Tibial nerve (tissue), 4 donors: ENCODE data around the gene ACLY. TPM values are rescaled to one million over a fixed set of nuclear protein-coding genes. Genes with fewer than 3 reads are reported as not detected.
A peak's percentile ranks its signal among the peaks of the same experiment; 100 is the strongest.
"Not testable (repeated sequence)": the region's sequence is repeated elsewhere in the genome, so short reads cannot be mapped to it uniquely, and the experiment has no call there.

Source experiments
- DNase-seq, 2 donors: peaks; one replicate each; pipeline ENCODE4 v3.0.0-alpha.2; 2019; ENCODE audit warnings: low spot score in 2 of 2
- H3K27ac ChIP-seq, 4 donors: fragments of 200-600 bp; sonication (generic) in 3 of 4; one replicate each; pipeline ENCODE4 v1.5.1; 2017 to 2019; ENCODE audit warnings: mild to moderate bottlenecking in 1 of 4
- H3K27me3 ChIP-seq, 2 donors: fragments of 200-600 bp; sonication (generic) in 1 of 2; one replicate each; pipeline versions ENCODE4 v1.5.1 to v1.6.0; 2017 to 2019
- H3K36me3 ChIP-seq, 3 donors: fragments of 200-600 bp; sonication (generic); one replicate each; pipeline ENCODE4 v1.5.1; 2018 to 2019
- H3K4me1 ChIP-seq, 4 donors: fragments of 200-600 bp; sonication (generic) in 3 of 4; one replicate each; pipeline ENCODE4 v1.5.1; 2017 to 2019
- H3K4me3 ChIP-seq, 4 donors: fragments of 200-600 bp; sonication (generic) in 3 of 4; one replicate each; pipeline ENCODE4 v1.5.1; 2017 to 2019; ENCODE audit warnings: mild to moderate bottlenecking in 1 of 4, moderate library complexity in 1 of 4
- H3K9me3 ChIP-seq, 4 donors: fragments of 200-600 bp; sonication (generic) in 3 of 4; one replicate each; pipeline ENCODE4 v1.5.1; 2017 to 2019
- CTCF ChIP-seq, 5 experiments: fragments of 200-600 bp in 3 of 5; fragments of 450-650 bp in 2 of 5; sonication (generic) in 3 of 5; IDR thresholded peaks; one replicate each; pipeline ENCODE4 v1.5.1; 2016 to 2019; ENCODE audit warnings: antibody characterized with exemption in 5 of 5, mild to moderate bottlenecking in 3 of 5, moderate library complexity in 2 of 5
- EP300 ChIP-seq, 2 donors: sonication (generic); formaldehyde crosslinking; IDR thresholded peaks; one replicate each; pipeline ENCODE4 v1.6.1; 2017; ENCODE audit warnings: antibody characterized with exemption in 2 of 2, mild to moderate bottlenecking in 1 of 2
- POLR2A ChIP-seq, 2 donors: fragments of 450-650 bp; IDR thresholded peaks; one replicate each; pipeline ENCODE4 v1.6.1; 2017; ENCODE audit warnings: antibody characterized with exemption in 2 of 2, mild to moderate bottlenecking in 2 of 2, moderate library complexity in 2 of 2
- WGBS, 2 donors: methylation state at CpG; one replicate each; pipeline ENCODE4 v1.1.5; 2018; 5-methylcytosine and 5-hydroxymethylcytosine counted together
- total RNA-seq, 4 donors: library from RNA; depleted of rRNA; stranded (reverse); fragments of >200 nt; gene quantifications; one replicate each; pipeline ENCODE4 v1.1.0, GENCODE V29; 2016

ACLY gene
- total RNA-seq, 4 donors from 2014 or later: 62.8 to 102 (median 72.6) TPM

- peak within 1 kb of the TSS; percentile 61 to 87 (median 82) for H3K27ac ChIP-seq
- peaks cover 0 to 18% (median 7%) of the 10 kb centered on the region in 4 donors for H3K4me1 ChIP-seq
- no peaks in the 10 kb centered on the region for H3K27me3 ChIP-seq
- H3K9me3 ChIP-seq: no peaks in the 10 kb centered on the region
- 1 to 2% methylated on average over 48 to 54 of the region's 72 CpGs for WGBS, 2 donors
- peak in 1 of 2 donors; percentile 18 for DNase-seq
- TF ChIP-seq POLR2A (IDR thresholded peaks at IDR 0.05) (peak in 1 of 2 donors; percentile 41), CTCF (IDR thresholded peaks at IDR 0.05) (no peak), EP300 (IDR thresholded peaks at IDR 0.05) (peak in 1 of 2 donors; percentile 50)
- H3K4me3 ChIP-seq: peak within 1 kb of the TSS; percentile 70 to 97 (median 81)
- H3K36me3 ChIP-seq: peaks cover 0 to 20% (median 0%) of the 10 kb centered on the region in 3 donors
Observed at GRCh38 chr17:41835800-41836549, 82.8 kb downstream of the ACLY start, which contains the start of gene NT5C3B. NT5C3B (minus strand) TSS chr17:41836232; CDS start chr17:41836193, 39 bp downstream.

- Histone ChIP-seq H3K27ac (peak overlapping the region; percentile 61 to 87 (median 82)), H3K9me3 (no peaks in the 10 kb centered on the region), H3K4me1 (peaks cover 0 to 18% (median 7%) of the 10 kb centered on the region in 4 donors), H3K4me3 (peak overlapping the region; percentile 70 to 97 (median 81)), H3K27me3 (no peaks in the 10 kb centered on the region), H3K36me3 (peaks cover 0 to 27% (median 0%) of the 10 kb centered on the region in 3 donors)
- no peak for DNase-seq
- 14% methylated on average over 13 of the region's 13 CpGs for WGBS, 2 donors
- TF ChIP-seq EP300 (IDR thresholded peaks at IDR 0.05) (no peak), CTCF (IDR thresholded peaks at IDR 0.05) (no peak), POLR2A (IDR thresholded peaks at IDR 0.05) (no peak)
Observed at GRCh38 chr17:41835214-41835799, 83.4 kb downstream of the ACLY start.

- H3K4me1 ChIP-seq, H3K27ac ChIP-seq, DNase-seq, H3K27me3 ChIP-seq, H3K9me3 ChIP-seq, H3K4me3 ChIP-seq: not testable (repeated sequence)
- H3K36me3 ChIP-seq: peaks cover 0 to 80% (median 0%) of the 10 kb centered on the region in 3 donors
- WGBS, 2 donors: 87 to 88% methylated on average over 10 of the region's 10 CpGs
Observed at GRCh38 chr17:41829961-41830360, 88.8 kb downstream of the ACLY start.

- Histone ChIP-seq H3K4me3 (no peak overlapping the region), H3K27me3 (no peaks in the 10 kb centered on the region), H3K27ac (no peak overlapping the region), H3K4me1 (peaks cover 0 to 13% (median 0%) of the 10 kb centered on the region in 4 donors), H3K9me3 (no peaks in the 10 kb centered on the region), H3K36me3 (peaks cover 0 to 69% (median 0%) of the 10 kb centered on the region in 3 donors)
- TF ChIP-seq CTCF (IDR thresholded peaks at IDR 0.05) (no peak), EP300 (IDR thresholded peaks at IDR 0.05) (no peak), POLR2A (IDR thresholded peaks at IDR 0.05) (no peak)
- DNase-seq: no peak
- 86 to 87% methylated on average over 15 to 19 of the region's 19 CpGs for WGBS, 2 donors
Observed at GRCh38 chr17:41825175-41825845, 93.4 kb downstream of the ACLY start.

GRCh38 chr17:41824086-41824485 lies 94.7 kb downstream of the ACLY start:
- WGBS, 2 donors: 53 to 64% methylated on average over 6 of the region's 7 CpGs
- Histone ChIP-seq H3K36me3 (peaks cover 0 to 69% (median 0%) of the 10 kb centered on the region in 3 donors), H3K27ac (no peak overlapping the region)

More at GRCh38 chr17:41824086-41824485, 94.7 kb downstream of the ACLY start:
- H3K9me3 ChIP-seq: no peaks in the 10 kb centered on the region
- no peaks in the 10 kb centered on the region for H3K27me3 ChIP-seq
- peaks cover 0 to 13% (median 0%) of the 10 kb centered on the region in 4 donors for H3K4me1 ChIP-seq
- no peak overlapping the region for H3K4me3 ChIP-seq
- TF ChIP-seq CTCF (IDR thresholded peaks at IDR 0.05) (no peak), POLR2A (IDR thresholded peaks at IDR 0.05) (no peak)
- no peak for DNase-seq
